ENCODE data around the gene PIGU.
A peak's percentile ranks its signal among the peaks of the same experiment; 100 is the strongest.

PIGU gene

DNA sequence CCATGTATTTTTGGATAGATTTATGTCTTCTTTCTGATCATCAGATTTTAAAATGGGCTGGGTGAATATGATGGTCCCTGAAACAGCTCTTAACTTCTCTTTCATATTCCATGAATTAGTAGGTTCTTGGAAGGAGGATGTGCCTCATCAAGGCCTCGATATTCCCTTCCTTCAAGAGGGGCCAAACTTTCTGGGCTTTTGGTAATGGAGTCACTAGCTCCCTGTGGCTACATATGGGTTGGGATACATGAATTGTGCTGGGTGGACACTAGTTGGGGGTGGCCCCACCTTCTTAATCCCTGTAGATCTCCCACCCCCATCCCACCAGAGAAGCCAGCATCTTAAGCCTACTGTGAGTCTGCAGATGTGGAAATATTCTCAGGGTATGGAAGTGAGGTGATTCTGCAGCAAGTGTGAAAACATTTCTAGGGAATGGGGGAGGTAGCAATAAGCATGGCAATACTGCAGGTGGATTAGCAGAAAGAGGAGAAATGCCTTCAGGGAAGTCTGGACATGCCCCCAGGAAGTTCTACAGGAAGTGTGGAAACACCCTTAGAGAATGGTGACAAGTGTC, 29.5 kb upstream of the PIGU start:
- no peak for TF ChIP-seq CTCF (IDR thresholded peaks at IDR 0.05; ENCODE audit: extremely low read depth, insufficient read depth, missing control alignments)
- in situ Hi-C loops (cut with MboI; ENCODE audit: low pct_unique_long_range_greater_than_20kb, low sequenced_read_pairs, unreplicated experiment) = loop anchor here (25.0 kb wide), 1 partner anchor 394 kb away; the partner anchor contains the start of gene AHCY
- DNase-seq (ENCODE audit: low spot score) = no peak

GRCh38 chr20:34705397-34706301, 28.8 kb upstream of the PIGU start:
- no peak for DNase-seq (ENCODE audit: low spot score)
- peak; percentile 17 for TF ChIP-seq CTCF (IDR thresholded peaks at IDR 0.05; ENCODE audit: extremely low read depth, insufficient read depth, missing control alignments)
- in situ Hi-C loops (cut with MboI; ENCODE audit: low pct_unique_long_range_greater_than_20kb, low sequenced_read_pairs, unreplicated experiment) = loop anchor here (25.0 kb wide), 1 partner anchor 393 kb away; the partner anchor contains the start of gene AHCY

- in situ Hi-C loops (cut with MboI; ENCODE audit: low pct_unique_long_range_greater_than_20kb, low sequenced_read_pairs, unreplicated experiment) = loop anchor here (25.0 kb wide), 1 partner anchor 393 kb away; the partner anchor contains the start of gene AHCY
- no peak for TF ChIP-seq CTCF (IDR thresholded peaks at IDR 0.05; ENCODE audit: extremely low read depth, insufficient read depth, missing control alignments)
- DNase-seq (ENCODE audit: low spot score) = no peak
These were observed 28.1 kb upstream of the PIGU start for GRCh38 chr20:34705008-34705396.

GRCh38 chr20:34704177-34705007, 27.5 kb upstream of the PIGU start, which contains the start of gene TP53INP2:
TP53INP2 (plus strand) TSS chr20:34704344; CDS start chr20:34708740, 4,396 bp downstream.
- no peak for TF ChIP-seq CTCF (IDR thresholded peaks at IDR 0.05; ENCODE audit: extremely low read depth, insufficient read depth, missing control alignments)
- DNase-seq (ENCODE audit: low spot score) = peak; percentile 90
- in situ Hi-C loops (cut with MboI; ENCODE audit: low pct_unique_long_range_greater_than_20kb, low sequenced_read_pairs, unreplicated experiment) = loop anchor here (25.0 kb wide), 1 partner anchor 392 kb away; the partner anchor contains the start of gene AHCY

DNA sequence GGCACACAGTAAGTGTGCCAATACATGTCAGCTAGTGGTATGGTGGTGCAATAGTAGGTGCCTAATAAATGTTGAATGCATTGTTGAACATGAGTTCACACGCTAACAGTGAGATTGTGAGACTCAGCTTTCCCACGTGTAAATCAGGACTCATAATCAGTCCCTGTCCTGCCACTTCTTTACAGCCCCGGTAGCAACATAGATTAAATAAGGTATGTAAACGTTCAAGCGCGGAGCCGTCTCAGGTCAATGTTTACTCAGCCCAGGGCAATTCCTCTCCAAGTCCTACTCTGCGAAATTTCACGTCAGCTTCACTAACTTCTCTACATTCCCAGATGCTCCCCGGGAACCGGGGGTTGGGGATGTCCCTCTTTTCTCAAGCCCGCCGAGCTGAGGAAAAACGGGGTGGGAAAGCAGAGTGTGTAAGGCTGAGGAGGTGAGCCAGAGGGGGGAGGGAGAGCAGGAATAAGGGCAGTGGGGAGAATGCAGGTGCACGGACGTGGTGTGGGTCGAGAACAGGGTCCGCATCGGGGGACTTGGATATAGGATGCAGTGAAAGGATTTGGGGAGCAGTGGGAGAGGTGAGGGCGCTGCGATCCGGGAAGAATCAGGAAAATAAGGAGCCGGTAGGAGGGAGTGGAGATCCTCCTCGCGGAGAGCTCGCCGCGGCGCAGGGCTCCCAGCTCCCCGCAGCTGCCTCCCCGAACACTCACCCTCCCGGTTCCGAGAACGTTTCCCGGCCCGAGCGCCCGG, 26.7 kb upstream of the PIGU start:
- no peak for DNase-seq (ENCODE audit: low spot score)
- in situ Hi-C loops (cut with MboI; ENCODE audit: low pct_unique_long_range_greater_than_20kb, low sequenced_read_pairs, unreplicated experiment) = loop anchor here (25.0 kb wide), 1 partner anchor 391 kb away; the partner anchor contains the start of gene AHCY
- TF ChIP-seq CTCF (IDR thresholded peaks at IDR 0.05; ENCODE audit: extremely low read depth, insufficient read depth, missing control alignments) = no peak
